Activated CD4-positive, alpha-beta T cell treated with anti-CD3 and anti-CD28 coated beads, Interleukin-10, Interleukin-2, amounts not matched to agents 100 ng/mL and 50 ng/mL, durations not matched to agents 16 hours and 8 hours (primary cell): ENCODE measurements around the gene LHX1.
A peak's percentile ranks its signal among the peaks of the same experiment; 100 is the strongest.

Source experiments
- DNase-seq: peaks from one replicate; pipeline ENCODE4 v3.0.0-alpha.2; 2020

Gene LHX1

GRCh38 chr17:36939802-36940312, 2.6 kb downstream of the LHX1 start:
- DNase-seq = no peak

GRCh38 chr17:36940313-36941264, 3.3 kb downstream of the LHX1 start:
- DNase-seq = no peak

DNA sequence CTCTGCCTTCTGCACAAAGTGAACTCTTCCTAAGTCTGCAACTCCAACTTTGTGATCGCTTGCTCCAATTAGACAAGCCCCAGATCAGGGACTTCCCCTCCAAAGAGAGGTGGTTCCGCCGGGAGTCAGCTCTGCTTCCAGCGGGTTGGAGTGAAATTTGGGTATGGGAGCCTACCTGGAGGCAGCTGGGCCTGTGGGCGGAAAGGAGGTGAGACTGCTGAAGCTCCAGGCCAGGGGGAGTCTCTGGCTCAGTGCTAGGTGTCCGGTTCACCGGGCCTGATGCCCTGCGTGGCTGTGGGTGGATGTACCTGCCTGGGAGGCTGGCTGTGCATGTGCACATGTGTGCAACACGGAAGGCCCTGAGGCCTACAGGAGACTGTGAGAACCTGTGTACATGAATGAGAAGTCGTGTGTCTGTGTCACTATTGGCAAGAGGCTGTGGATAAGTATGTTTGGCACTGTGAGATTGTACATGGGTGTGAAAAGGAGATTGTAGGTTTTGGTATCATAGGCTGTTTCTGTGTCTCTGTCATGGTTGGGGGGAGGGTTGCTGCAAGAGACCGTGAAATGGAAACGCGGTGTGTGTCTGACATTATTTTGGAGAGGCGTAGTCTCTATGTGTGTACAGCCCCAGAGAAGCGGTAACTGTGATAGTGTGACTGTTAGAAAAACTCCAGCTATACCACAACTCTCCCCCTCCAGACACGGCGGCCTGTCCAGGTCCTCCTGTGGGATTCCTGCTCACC, 4.2 kb downstream of the LHX1 start:
- no peak for DNase-seq

DNA sequence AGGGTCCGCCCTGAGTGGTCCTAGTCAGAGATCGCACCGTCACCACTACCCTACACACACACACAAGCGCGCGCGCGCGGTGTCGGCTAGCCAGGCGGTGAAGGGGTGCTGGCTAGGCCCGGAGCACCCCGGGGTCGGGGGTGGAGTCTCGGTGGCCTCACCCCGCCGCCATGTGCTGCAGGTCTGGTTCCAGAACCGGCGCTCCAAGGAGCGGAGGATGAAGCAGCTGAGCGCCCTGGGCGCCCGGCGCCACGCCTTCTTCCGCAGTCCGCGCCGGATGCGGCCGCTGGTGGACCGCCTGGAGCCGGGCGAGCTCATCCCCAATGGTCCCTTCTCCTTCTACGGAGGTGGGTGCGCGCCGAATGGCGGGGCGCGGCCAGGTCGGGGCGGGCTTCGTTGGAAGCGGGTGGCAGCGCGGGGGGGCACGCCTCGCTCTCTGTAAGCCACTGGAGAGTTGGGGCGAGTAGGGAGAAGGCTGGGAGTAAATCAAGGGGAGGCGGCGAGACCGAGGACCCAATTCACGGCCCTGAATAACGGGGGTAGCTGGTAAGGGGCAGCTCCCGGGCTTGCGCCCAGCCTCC, 4.8 kb downstream of the LHX1 start:
- no peak for DNase-seq

DNA sequence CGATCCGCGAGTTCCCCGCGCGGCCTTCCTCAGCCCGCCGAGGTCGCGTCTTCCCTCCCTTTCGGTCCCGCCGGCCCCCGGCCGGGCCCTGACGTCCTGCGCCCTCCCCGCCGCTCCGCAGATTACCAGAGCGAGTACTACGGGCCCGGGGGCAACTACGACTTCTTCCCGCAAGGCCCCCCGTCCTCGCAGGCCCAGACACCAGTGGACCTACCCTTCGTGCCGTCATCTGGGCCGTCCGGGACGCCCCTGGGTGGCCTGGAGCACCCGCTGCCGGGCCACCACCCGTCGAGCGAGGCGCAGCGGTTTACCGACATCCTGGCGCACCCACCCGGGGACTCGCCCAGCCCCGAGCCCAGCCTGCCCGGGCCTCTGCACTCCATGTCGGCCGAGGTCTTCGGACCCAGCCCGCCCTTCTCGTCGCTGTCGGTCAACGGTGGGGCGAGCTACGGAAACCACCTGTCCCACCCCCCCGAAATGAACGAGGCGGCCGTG, 5.4 kb downstream of the LHX1 start:
- DNase-seq = no peak

GRCh38 chr17:36943250-36944191, 6.2 kb downstream of the LHX1 start:
- no peak for DNase-seq

DNA sequence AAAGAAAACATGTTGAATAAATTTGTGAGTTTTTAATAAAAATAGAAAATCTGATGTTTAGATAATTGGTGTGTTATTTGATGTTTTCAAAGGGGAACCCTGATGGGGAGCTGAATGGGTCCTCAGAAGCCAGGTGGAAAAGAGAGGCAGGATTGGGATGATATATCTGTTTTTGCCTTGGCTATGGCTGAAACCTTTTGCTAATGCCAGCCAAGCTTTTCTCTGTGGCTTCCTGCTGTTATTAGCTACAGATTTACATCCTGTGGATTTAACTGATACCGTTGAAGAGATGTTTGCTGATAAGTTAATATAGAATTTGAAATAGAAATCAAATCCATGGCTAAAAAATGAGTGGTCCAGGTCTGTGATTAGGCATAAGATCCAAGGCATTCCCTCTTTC, 7.3 kb downstream of the LHX1 start:
- no peak for DNase-seq

DNA sequence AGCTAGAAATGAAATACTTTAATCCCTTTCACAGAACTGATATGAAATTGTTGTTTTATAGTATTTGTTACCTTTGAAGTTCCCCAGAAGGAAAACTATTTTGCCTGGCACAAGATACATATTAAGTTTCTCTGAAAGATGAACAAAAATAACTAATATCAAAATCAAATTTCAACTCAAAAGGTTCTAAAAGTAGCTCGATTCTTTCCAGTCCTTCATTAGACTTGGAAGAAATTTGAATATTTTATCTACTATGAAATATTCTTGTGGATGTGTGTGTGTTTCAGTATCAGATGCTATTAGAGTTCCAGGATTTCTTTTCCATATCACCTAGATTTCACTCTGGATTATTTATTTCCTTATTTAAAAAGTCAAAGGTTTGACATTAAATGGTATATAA, 7.9 kb downstream of the LHX1 start:
- DNase-seq = no peak

DNA sequence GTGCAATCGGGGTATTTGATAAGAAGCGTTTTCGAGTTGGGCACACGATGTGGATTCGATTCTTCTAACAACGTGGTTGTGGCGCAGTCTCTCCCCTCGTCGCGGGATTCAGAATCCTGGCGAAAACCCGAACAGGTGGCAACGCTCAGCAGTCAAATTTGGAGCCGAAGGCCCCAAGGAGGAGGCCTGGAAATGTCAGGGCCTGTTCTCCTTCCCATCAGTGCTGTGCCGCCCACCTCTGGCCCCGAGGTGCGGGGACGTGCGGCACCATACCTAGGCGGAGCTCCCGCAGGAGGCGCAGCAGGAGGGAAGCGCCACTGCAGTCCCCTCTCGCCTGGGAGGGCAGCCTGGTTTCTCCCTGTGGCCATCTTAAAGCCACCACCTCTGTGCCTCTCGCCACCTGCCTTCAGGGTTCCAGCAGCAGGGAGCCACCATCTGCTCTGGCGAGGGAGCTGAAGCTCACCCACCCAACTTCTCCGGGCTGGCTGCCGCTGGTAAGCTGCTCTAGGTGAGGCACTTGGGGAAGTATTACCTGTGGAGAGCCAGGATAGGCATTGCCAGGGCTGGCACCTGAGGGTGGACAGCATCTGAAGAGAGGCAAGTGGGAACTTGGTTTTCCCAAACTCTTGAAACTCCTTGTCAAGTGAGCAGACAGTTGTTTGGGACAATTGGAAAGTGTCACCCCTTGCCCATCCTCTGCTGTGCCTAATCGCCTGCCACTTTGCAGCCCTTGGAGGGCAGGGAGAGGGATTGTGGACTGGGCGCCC, 8.9 kb downstream of the LHX1 start:
- DNase-seq = no peak

GRCh38 chr17:36946726-36947091, 9.4 kb downstream of the LHX1 start:
- DNase-seq = no peak

DNA sequence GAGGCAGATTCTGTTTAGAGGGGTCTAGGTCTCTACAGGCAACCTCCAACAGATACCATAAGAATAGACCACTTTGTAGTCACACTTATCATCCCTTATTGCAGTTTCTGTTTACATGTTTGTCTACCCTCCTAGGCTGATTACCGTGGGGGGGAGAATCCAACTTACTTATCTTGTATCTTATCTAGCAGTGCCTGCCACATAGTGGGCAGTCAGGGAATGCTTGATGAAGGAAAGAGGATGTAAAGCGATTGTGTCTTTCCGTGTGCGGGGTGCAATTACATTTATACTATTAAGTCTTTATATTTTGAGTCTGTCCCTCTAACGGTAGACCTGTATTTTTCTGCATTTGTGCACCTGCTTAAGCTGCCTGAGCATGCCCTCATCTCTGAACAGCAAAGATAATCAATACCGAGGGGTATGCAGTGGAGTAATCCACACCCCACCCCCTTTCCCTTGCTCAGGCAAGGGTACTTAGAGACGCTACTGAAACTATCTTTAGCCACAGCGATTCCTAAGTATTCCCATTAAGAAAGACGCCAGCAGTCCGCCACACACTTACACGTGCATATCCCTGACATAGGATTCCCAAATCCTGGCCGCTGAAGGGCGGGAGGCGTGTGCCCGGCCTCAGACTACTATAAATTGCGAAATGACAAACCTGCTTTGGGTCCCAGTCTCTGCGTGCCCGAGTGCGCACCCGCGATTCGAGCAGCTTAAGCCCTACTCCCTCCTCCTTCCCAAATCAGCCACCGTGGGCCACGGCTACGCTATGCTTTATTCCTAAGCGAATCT, 10.8 kb downstream of the LHX1 start:
- no peak for DNase-seq

DNA sequence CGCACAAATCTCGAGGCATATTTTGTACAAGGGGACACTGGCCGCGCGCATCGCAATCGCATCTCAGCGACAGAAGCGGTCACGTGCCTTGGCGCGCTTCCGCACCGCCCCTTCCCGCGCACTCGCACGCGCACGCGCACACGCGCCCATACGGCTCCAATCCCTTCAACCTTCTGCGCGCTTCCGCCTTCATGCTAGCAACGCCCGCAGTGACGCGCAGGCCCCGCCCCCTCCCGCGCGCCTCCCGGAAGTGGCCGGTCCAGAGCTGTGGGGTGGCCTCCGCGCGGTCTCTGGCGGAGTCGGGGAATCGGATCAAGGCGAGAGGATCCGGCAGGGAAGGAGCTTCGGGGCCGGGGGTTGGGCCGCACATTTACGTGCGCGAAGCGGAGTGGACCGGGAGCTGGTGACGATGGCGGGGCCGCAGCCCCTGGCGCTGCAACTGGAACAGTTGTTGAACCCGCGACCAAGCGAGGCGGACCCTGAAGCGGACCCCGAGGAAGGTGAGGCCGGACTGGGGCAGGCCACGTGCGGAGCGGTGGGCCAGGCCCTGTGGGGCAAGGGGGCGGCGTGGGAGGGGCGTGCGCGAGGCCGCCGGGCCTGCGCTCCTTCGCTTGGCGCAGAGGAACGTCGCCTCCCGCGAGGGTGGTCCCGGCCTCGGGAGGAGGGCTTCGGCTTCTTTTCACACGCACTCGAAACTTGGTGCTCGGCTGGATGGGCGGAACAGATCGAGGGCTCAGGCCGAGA, 11.6 kb downstream of the LHX1 start, which contains the start of gene AATF:
Gene AATF (plus strand): TSS at position 238 of the 744 bp plus-strand sequence. CDS start 172 bp downstream, at position 410.
- DNase-seq = peak; percentile 97

DNA sequence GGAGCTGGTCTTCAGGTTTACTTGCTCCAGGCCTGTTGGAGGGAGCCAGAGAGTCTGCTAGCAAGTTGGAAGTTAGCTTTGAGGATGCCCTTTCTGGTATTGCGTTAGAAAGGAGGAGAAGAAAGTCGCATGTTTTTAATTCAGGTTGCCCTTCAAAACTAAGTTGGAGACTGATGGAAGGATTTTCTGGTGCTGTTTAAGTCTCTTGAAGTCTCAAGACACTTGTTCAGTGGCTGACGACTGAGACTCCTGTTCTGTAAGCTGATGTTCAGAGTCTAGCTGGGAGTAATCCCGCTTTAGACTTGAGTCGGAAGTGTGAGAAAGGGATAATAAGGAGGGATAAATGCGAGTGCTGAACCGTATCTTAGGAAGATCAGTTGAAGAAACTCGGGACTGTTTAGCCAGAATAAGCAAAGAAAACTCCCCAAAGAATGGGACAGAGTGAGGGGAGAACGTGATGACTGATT, 12.2 kb downstream of the LHX1 start:
- no peak for DNase-seq

- no peak for DNase-seq
Observed at GRCh38 chr17:36950027-36950426, 12.8 kb downstream of the LHX1 start.

- no peak for DNase-seq
Observed at GRCh38 chr17:36951084-36951789, 14.0 kb downstream of the LHX1 start.

DNA sequence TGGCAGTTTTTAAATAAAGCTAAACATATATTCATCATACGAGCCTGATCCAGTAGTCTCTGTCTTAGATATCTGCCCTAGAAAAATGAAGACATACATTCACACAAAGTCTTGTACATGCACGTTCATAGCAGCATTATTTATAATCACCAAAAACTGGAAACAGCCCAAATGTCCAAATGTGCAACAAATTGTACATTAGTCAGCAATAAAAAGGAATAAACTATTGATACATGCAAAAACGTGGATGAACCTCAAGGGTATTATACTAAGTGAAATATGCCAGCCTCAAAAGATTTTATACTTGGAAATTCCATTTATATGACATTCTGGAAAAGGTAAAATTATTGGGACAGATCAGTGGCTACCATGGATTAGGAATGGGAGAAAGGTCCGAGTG, 34.2 kb downstream of the LHX1 start:
- DNase-seq = no peak

DNA sequence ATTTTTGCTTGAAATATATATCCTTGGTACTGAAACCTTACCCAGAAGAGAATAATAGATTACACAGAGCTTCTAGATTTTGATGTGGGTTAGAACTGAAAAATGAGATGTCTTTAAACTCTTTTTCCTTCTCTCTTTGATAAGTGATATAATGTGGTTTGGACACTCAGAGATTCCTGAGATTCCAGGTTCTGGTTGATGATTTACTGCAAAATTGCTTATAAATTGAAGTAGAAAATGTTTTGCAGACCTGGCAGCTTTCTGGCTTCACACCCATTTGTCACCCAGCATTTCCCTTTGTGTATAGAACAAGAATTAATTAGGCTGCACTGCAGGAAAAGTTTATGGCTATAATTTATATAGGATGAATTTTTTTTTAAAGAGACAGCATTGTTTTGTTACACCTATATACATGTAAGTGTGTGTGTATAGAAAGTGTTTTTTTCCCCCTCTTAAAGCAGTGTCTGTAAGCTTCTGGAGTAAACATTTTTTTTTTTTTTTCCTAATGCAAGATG, 35.0 kb downstream of the LHX1 start:
- DNase-seq = no peak

DNA sequence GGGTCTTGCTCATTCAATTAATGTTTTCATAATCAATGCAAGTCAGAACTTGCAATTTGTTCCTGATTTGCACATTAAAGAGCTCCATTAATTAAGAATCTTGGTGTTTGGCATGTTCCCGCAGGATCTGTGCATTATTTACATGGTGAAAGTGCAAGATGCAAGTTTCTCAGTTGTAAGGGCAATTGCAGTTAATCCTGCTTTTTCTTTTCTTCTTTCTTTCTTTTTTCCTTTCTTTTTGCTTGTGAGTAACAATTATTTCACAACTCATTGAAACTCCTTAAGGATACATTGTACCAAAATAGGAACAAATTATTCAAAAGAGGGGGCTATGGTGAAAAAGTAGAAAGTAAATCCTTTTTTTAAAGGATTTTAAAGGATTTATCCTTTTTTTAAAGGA, 35.6 kb downstream of the LHX1 start:
- DNase-seq = no peak
